SK-N-SH (cell line): ENCODE results near the gene PIGZ. TPM values are rescaled to one million over a fixed set of nuclear protein-coding genes. Genes with fewer than 3 reads are reported as not detected.

Experiments
- CTCF ChIA-PET: fragments of 300-600, 350-600 bp; formaldehyde crosslinking; extraction: SDS; loops from one replicate; lab custom pipeline; 2021; lab: Yijun Ruan, JAX
- POLR2A ChIA-PET: fragments of 350-600 bp; sonication (Branson Sonifier 250); formaldehyde crosslinking; extraction: SDS; loops from one replicate; lab custom pipeline; 2020; ENCODE audit warnings: antibody characterized with exemption, inconsistent platforms; lab: Yijun Ruan, JAX
- DNase-seq: peaks from one replicate; pipeline ENCODE4 v3.0.0; 2012
- H2AFZ ChIP-seq: fragments of 200-600 bp; sonication (generic); 2 replicates; pipeline ENCODE4 v1.8.1; 2016; ENCODE audit warnings: antibody characterized with exemption, mild to moderate bottlenecking, low read depth
- H3F3A ChIP-seq: fragments of 200-600 bp; sonication (generic); replicated peaks from 2 replicates; pipeline ENCODE3; 2016; ENCODE audit warnings: antibody characterized with exemption, mild to moderate bottlenecking; ENCODE audit not compliant: insufficient read depth
- H3K27ac ChIP-seq, 2 experiments: fragments of 200-500 bp in 1 of 2; fragments of 200-600 bp in 1 of 2; sonication (Bioruptor generic) in 1 of 2; sonication (generic), shearing (Covaris generic) in 1 of 2; 2 replicates each; pipeline versions ENCODE4 v1.5.1 to v1.6.1; 2014 to 2016; ENCODE audit warnings: low read depth in 2 of 2, inconsistent platforms in 1 of 2, low read length in 1 of 2, mild to moderate bottlenecking in 1 of 2, mixed read lengths in 1 of 2
- H3K27me3 ChIP-seq: fragments of 200-600 bp; sonication (generic), shearing (Covaris generic); 2 replicates; pipeline ENCODE4 v1.6.1; 2016; ENCODE audit warnings: mixed run types; ENCODE audit not compliant: insufficient read depth
- H3K36me3 ChIP-seq, 2 experiments: fragments of 200-500 bp in 1 of 2; fragments of 200-600 bp in 1 of 2; sonication (Bioruptor generic) in 1 of 2; sonication (generic) in 1 of 2; replicated peaks in 1 of 2; 2 replicates each; pipeline versions ENCODE3 to v1.5.1; 2014 to 2016; ENCODE audit warnings: low read length in 1 of 2, mild to moderate bottlenecking in 1 of 2; ENCODE audit not compliant: insufficient read depth in 2 of 2, control insufficient read depth in 1 of 2
- H3K4me1 ChIP-seq, 2 experiments: fragments of 200-500 bp in 1 of 2; fragments of 200-600 bp in 1 of 2; sonication (Bioruptor generic) in 1 of 2; sonication (generic), shearing (Covaris generic) in 1 of 2; 2 replicates each; pipeline versions ENCODE4 v1.5.1 to v1.6.1; 2014 to 2016; ENCODE audit warnings: low read depth in 1 of 2, low read length in 1 of 2, mixed run types in 1 of 2; ENCODE audit not compliant: insufficient read depth in 2 of 2, control insufficient read depth in 1 of 2
- H3K4me2 ChIP-seq: fragments of 200-600 bp; sonication (generic), shearing (Covaris generic); 2 replicates; pipeline ENCODE4 v1.6.1; 2017; ENCODE audit warnings: mixed run types
- H3K4me3 ChIP-seq, 2 experiments: fragments of 200-500 bp in 1 of 2; fragments of 200-600 bp in 1 of 2; sonication (Bioruptor generic) in 1 of 2; sonication (generic), shearing (Covaris generic) in 1 of 2; 2 replicates each; pipeline versions ENCODE4 v1.5.1 to v1.8.1; 2014 to 2016; ENCODE audit warnings: low read depth in 2 of 2, inconsistent platforms in 1 of 2, low read length in 1 of 2, mild to moderate bottlenecking in 1 of 2, mixed read lengths in 1 of 2, moderate library complexity in 1 of 2
- H3K79me2 ChIP-seq: fragments of 200-600 bp; sonication (generic); 2 replicates; pipeline ENCODE4 v1.8.1; 2017; ENCODE audit warnings: mild to moderate bottlenecking; ENCODE audit not compliant: insufficient read depth
- H3K9ac ChIP-seq: fragments of 200-600 bp; sonication (generic); 2 replicates; pipeline ENCODE4 v1.6.1; 2017; ENCODE audit warnings: mixed run types
- H3K9me2 ChIP-seq: fragments of 200-600 bp; sonication (generic); 2 replicates; pipeline ENCODE4 v1.6.1; 2017; ENCODE audit warnings: mixed run types
- H3K9me3 ChIP-seq: fragments of 200-600 bp; sonication (generic); 2 replicates; pipeline ENCODE4 v1.6.1; 2017; ENCODE audit warnings: mixed run types, mild to moderate bottlenecking, moderate library complexity
- H4K20me1 ChIP-seq: fragments of 200-600 bp; sonication (generic); 2 replicates; pipeline ENCODE4 v1.6.1; 2017; ENCODE audit warnings: mild to moderate bottlenecking, mixed run types; ENCODE audit not compliant: insufficient read depth
- CTCF ChIP-seq: fragments of 200-600 bp; sonication (generic); IDR thresholded peaks from 2 replicates; pipeline ENCODE4 v1.6.1; 2017; ENCODE audit warnings: antibody characterized with exemption, mild to moderate bottlenecking, moderate library complexity
- FOSL2 ChIP-seq: IDR thresholded peaks from 2 replicates; pipeline ENCODE4 v1.4.0; 2012; ENCODE audit warnings: low read depth, mild to moderate bottlenecking, moderate library complexity, borderline replicate concordance
- FOXJ3 ChIP-seq: sonication (generic); formaldehyde crosslinking; IDR thresholded peaks from 2 replicates; pipeline ENCODE4 v1.5.1; 2020; ENCODE audit warnings: mild to moderate bottlenecking, missing genetic modification reagents
- MXI1 ChIP-seq: IDR thresholded peaks from 2 replicates; pipeline ENCODE4 v1.6.1; 2012; ENCODE audit warnings: mild to moderate bottlenecking, low read depth, low read length, improper control_type of control experiment
- NFIC ChIP-seq: IDR thresholded peaks from 2 replicates; pipeline ENCODE4 v1.4.0; 2012; ENCODE audit warnings: borderline replicate concordance
- RCOR1 ChIP-seq: fragments of 150-350 bp; IDR thresholded peaks from 2 replicates; pipeline ENCODE4 v1.6.1; 2017; ENCODE audit warnings: antibody characterized with exemption, low read length
- TCF12 ChIP-seq: IDR thresholded peaks from 2 replicates; pipeline ENCODE4 v1.4.0; 2012
- YY1 ChIP-seq: IDR thresholded peaks from 2 replicates; pipeline ENCODE4 v1.4.0; 2012; ENCODE audit warnings: low read depth, mild to moderate bottlenecking
- ZBTB33 ChIP-seq: IDR thresholded peaks from 2 replicates; pipeline ENCODE4 v1.4.0; 2012; ENCODE audit warnings: low read depth, borderline replicate concordance
- WGBS: methylation state at CpG from one replicate; pipeline ENCODE4 v1.1.6; 2017; ENCODE audit warnings: low lambda C conversion rate; 5-methylcytosine and 5-hydroxymethylcytosine counted together
- polyA plus RNA-seq, 3 experiments: library from polyadenylated mRNA; depleted of rRNA; stranded (reverse); fragments of >200 nt; gene quantifications; 2 replicates each; pipeline ENCODE4 v1.2.3, GENCODE V29; 2012
- TF ChIP-seq, protein P1 (sequence below): fragments of 150-350 bp; IDR thresholded peaks from 2 replicates; pipeline ENCODE4 v1.6.1; 2016; ENCODE audit warnings: mild to moderate bottlenecking, low read depth, low read length

PIGZ gene
- polyA plus RNA-seq, 1 of the 3 experiments (the other 2 are of a cell fraction) = 5.0 TPM

- H3K4me1 ChIP-seq = peaks cover 0 to 17% of the 10 kb centered on the region in 2 experiments; a peak in 1 of 4 replicates
- no peak for TF ChIP-seq FOSL2
- TF ChIP-seq, protein P1, sequence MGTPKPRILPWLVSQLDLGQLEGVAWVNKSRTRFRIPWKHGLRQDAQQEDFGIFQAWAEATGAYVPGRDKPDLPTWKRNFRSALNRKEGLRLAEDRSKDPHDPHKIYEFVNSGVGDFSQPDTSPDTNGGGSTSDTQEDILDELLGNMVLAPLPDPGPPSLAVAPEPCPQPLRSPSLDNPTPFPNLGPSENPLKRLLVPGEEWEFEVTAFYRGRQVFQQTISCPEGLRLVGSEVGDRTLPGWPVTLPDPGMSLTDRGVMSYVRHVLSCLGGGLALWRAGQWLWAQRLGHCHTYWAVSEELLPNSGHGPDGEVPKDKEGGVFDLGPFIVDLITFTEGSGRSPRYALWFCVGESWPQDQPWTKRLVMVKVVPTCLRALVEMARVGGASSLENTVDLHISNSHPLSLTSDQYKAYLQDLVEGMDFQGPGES = no peak
- no peak for TF ChIP-seq YY1
- no peak for TF ChIP-seq MXI1
- TF ChIP-seq TCF12 = no peak
- no peak for TF ChIP-seq ZBTB33
- no peak for TF ChIP-seq RCOR1
- TF ChIP-seq CTCF = no peak
- TF ChIP-seq NFIC = no peak
- TF ChIP-seq FOXJ3 (CRISPR knock-in tag) = no peak
- POLR2A ChIA-PET = interaction anchor here (1.0 kb wide), 1 partner anchor 19 kb away, joined by 3 read pairs; no protein-coding TSS in a partner anchor
- no peak overlapping the region for H3K27ac ChIP-seq
- CTCF ChIA-PET = interaction anchor here (0.9 to 11.7 kb wide), 6 partner anchors 11 to 182 kb away, joined by 3 to 94 read pairs (median 5); partner anchors contain the start of genes MELTF and PIGZ
- H3K9me3 ChIP-seq = no peaks in the 10 kb centered on the region
- no peak overlapping the region for H2AFZ ChIP-seq
- H3K36me3 ChIP-seq = no peaks in the 10 kb centered on the region
- H3K4me2 ChIP-seq = no peak overlapping the region
- H3K9ac ChIP-seq = no peak overlapping the region
- no peak for DNase-seq
- H3K9me2 ChIP-seq = no peaks in the 10 kb centered on the region
- no peak overlapping the region for H3K4me3 ChIP-seq
- H3K79me2 ChIP-seq = no peaks in the 10 kb centered on the region
- 96% methylated on average over 11 of the region's 11 CpGs for WGBS
- H3F3A ChIP-seq = no peaks in the 10 kb centered on the region
- H3K27me3 ChIP-seq = no peaks in the 10 kb centered on the region
- H4K20me1 ChIP-seq = no peaks in the 10 kb centered on the region
Observed at GRCh38 chr3:197006446-197006845, 37.8 kb upstream of the PIGZ start.
